Activated CD8-positive, alpha-beta memory T cell treated with anti-CD3 and anti-CD28 coated beads for 36 hours (primary cell): ENCODE measurements around the gene MBD2. TPM values are rescaled to one million over a fixed set of nuclear protein-coding genes. Genes with fewer than 3 reads are reported as not detected.
"Not testable (repeated sequence)": the region's sequence is repeated elsewhere in the genome, so short reads cannot be mapped to it uniquely, and the experiment has no call there.

Source experiments
- CTCF ChIA-PET: fragments of 350-600 bp; sonication (Branson Sonifier 250); formaldehyde crosslinking; loops from one replicate; lab custom pipeline; 2021; ENCODE audit warnings: antibody characterized with exemption; lab: Charles Lee
- POLR2A ChIA-PET: fragments of 350-600 bp; sonication (Branson Sonifier 250); formaldehyde crosslinking; loops from one replicate; lab custom pipeline; 2021; ENCODE audit warnings: antibody characterized with exemption; lab: Charles Lee
- total RNA-seq, 2 experiments: library from RNA; stranded (reverse); gene quantifications; one replicate each; pipeline ENCODE4 v1.2.3, GENCODE V29; 2021

MBD2 gene
- total RNA-seq, 2 experiments from 2014 or later = 175 to 192 TPM

GRCh38 chr18:54240629-54241107 lies 16.2 kb upstream of the MBD2 start:
- CTCF ChIA-PET = no interaction called here
- POLR2A ChIA-PET = no interaction called here

- POLR2A ChIA-PET = no interaction called here
Observed at GRCh38 chr18:54239601-54240000, 15.1 kb upstream of the MBD2 start.

GRCh38 chr18:54239091-54239490 lies 14.6 kb upstream of the MBD2 start:
- POLR2A ChIA-PET = no interaction called here
- CTCF ChIA-PET = no interaction called here

More at GRCh38 chr18:54239601-54240000, 15.1 kb upstream of the MBD2 start:
- CTCF ChIA-PET = no interaction called here

- ChIA-PET POLR2A (no interaction called here), CTCF (no interaction called here)
Observed at GRCh38 chr18:54238173-54238936, 13.9 kb upstream of the MBD2 start.

GRCh38 chr18:54235871-54236270 lies 11.4 kb upstream of the MBD2 start:
- ChIA-PET POLR2A (no interaction called here), CTCF (no interaction called here)

- CTCF ChIA-PET = no interaction called here
- POLR2A ChIA-PET = no interaction called here
Observed at GRCh38 chr18:54233747-54234146, 9.3 kb upstream of the MBD2 start.

- ChIA-PET POLR2A (no interaction called here), CTCF (interaction anchor here (1.2 kb wide), 1 partner anchor 10 kb away, joined by 3 read pairs; no protein-coding TSS in a partner anchor)
Observed at GRCh38 chr18:54233228-54233625, 8.8 kb upstream of the MBD2 start.

GRCh38 chr18:54232485-54233227 lies 8.2 kb upstream of the MBD2 start:
- POLR2A ChIA-PET = no interaction called here
- CTCF ChIA-PET = interaction anchor here (1.2 kb wide), 1 partner anchor 11 kb away, joined by 3 read pairs; no protein-coding TSS in a partner anchor

GRCh38 chr18:54229421-54230059 lies 5.1 kb upstream of the MBD2 start:
- ChIA-PET POLR2A (no interaction called here), CTCF (no interaction called here)

- ChIA-PET POLR2A (no interaction called here), CTCF (interaction anchor here (0.7 kb wide), 1 partner anchor 36 kb away, joined by 4 read pairs; no protein-coding TSS in a partner anchor)
Observed at GRCh38 chr18:54228364-54228763, 3.9 kb upstream of the MBD2 start.

- CTCF ChIA-PET = interaction anchor here (0.8 to 1.7 kb wide), 7 partner anchors 11 to 95 kb away, joined by 3 to 14 read pairs (median 3); partner anchors contain the start of gene POLI
- POLR2A ChIA-PET = interaction anchor here (0.9 to 1.6 kb wide), 5 partner anchors 24 to 60 kb away, joined by 3 to 18 read pairs (median 4); partner anchors contain the start of gene POLI
Observed at GRCh38 chr18:54223568-54224241, 764 bp downstream of the MBD2 start.

GRCh38 chr18:54222922-54223567 lies 1.4 kb downstream of the MBD2 start:
- ChIA-PET POLR2A (interaction anchor here (0.7 to 1.6 kb wide), 6 partner anchors 9 to 60 kb away, joined by 3 to 18 read pairs (median 4); partner anchors contain the start of gene POLI), CTCF (interaction anchor here (0.8 to 1.7 kb wide), 7 partner anchors 10 to 94 kb away, joined by 3 to 14 read pairs (median 3); partner anchors contain the start of gene POLI)

GRCh38 chr18:54220406-54220805 lies 4.1 kb downstream of the MBD2 start:
- ChIA-PET POLR2A (no interaction called here), CTCF (no interaction called here)

GRCh38 chr18:54218803-54219202 lies 5.7 kb downstream of the MBD2 start:
- POLR2A ChIA-PET = not testable (repeated sequence)

GRCh38 chr18:54218299-54218698 lies 6.2 kb downstream of the MBD2 start:
- CTCF ChIA-PET = no interaction called here
- POLR2A ChIA-PET = interaction anchor here (0.6 kb wide), 1 partner anchor 66 kb away, joined by 10 read pairs; no protein-coding TSS in a partner anchor

More at GRCh38 chr18:54218803-54219202, 5.7 kb downstream of the MBD2 start:
- CTCF ChIA-PET = not testable (repeated sequence)

- POLR2A ChIA-PET = no interaction called here
Observed at GRCh38 chr18:54217624-54218023, 6.8 kb downstream of the MBD2 start.

GRCh38 chr18:54215069-54215468 lies 9.4 kb downstream of the MBD2 start:
- ChIA-PET POLR2A (interaction anchor here (1.5 kb wide), 1 partner anchor 8 kb away, joined by 3 read pairs; no protein-coding TSS in a partner anchor), CTCF (no interaction called here)

More at GRCh38 chr18:54217624-54218023, 6.8 kb downstream of the MBD2 start:
- CTCF ChIA-PET = no interaction called here

- POLR2A ChIA-PET = interaction anchor here (0.6 to 1.0 kb wide), 2 partner anchors 40 to 46 kb away, joined by 5 read pairs; no protein-coding TSS in a partner anchor
- CTCF ChIA-PET = no interaction called here
Observed at GRCh38 chr18:54210463-54210862, 14.0 kb downstream of the MBD2 start.
